ENCODE data around the gene LCN15.

DNA sequence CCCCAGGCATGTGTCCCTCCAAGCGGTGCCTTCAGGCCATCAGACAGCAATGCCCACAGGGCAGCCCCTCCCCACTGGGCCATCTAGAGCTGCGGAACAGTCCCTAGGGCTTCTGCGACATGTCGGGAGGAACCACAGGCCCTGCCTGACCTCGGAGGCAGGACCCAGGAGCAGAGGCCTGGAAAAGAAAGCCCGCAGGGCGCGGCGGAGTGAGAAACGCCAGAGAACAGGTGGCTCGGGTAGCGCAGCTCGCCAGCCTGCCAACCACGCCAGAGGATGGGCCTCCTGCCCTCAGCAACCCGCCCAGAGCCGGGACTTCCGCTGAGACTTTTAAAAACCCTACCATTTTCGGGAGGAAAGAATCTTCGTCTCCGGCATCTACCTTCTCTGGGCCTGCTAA lies 7.0 kb downstream of the LCN15 start:
- TF ChIP-seq, protein P1, sequence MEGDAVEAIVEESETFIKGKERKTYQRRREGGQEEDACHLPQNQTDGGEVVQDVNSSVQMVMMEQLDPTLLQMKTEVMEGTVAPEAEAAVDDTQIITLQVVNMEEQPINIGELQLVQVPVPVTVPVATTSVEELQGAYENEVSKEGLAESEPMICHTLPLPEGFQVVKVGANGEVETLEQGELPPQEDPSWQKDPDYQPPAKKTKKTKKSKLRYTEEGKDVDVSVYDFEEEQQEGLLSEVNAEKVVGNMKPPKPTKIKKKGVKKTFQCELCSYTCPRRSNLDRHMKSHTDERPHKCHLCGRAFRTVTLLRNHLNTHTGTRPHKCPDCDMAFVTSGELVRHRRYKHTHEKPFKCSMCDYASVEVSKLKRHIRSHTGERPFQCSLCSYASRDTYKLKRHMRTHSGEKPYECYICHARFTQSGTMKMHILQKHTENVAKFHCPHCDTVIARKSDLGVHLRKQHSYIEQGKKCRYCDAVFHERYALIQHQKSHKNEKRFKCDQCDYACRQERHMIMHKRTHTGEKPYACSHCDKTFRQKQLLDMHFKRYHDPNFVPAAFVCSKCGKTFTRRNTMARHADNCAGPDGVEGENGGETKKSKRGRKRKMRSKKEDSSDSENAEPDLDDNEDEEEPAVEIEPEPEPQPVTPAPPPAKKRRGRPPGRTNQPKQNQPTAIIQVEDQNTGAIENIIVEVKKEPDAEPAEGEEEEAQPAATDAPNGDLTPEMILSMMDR (conservative IDR thresholded peaks at IDR 0.05; ENCODE audit: low read depth, low read length): no peak
- TF ChIP-seq EZH2 (IDR thresholded peaks at IDR 0.05; ENCODE audit: low read length, unreplicated experiment): no peak

Measured in PC-3 (cell line).